HEK293 (cell line): ENCODE data around the gene PIM1.

Experiments used
- CTCF ChIA-PET: fragments of 350-600 bp; formaldehyde crosslinking; extraction: SDS; loops from one replicate; lab custom pipeline; 2021; ENCODE audit warnings: antibody characterized with exemption; lab: Yijun Ruan, JAX
- POLR2A ChIA-PET: fragments of 300-600 bp; formaldehyde crosslinking; extraction: SDS; loops from one replicate; lab custom pipeline; 2020; ENCODE audit warnings: antibody characterized with exemption, inconsistent platforms; lab: Yijun Ruan, JAX
- H3K27ac ChIP-seq: fragments of 200-500 bp; sonication (Bioruptor generic); 2 replicates; pipeline ENCODE4 v1.5.1; 2014; ENCODE audit warnings: low read depth, low read length, control low read depth, inconsistent platforms; ENCODE audit errors: extremely low read depth
- H3K36me3 ChIP-seq, 2 experiments: fragments of 200-500 bp in 1 of 2; sonication (Bioruptor generic) in 1 of 2; 1 replicate in 1 of 2; 2 replicates in 1 of 2; pipeline ENCODE4 v1.5.1; 2014 to 2017; ENCODE audit warnings: inconsistent platforms in 2 of 2, low read length in 2 of 2; ENCODE audit not compliant: control insufficient read depth in 2 of 2, insufficient read depth in 1 of 2
- H3K4me1 ChIP-seq: fragments of 200-500 bp; sonication (Bioruptor generic); 2 replicates; pipeline ENCODE4 v1.5.1; 2014; ENCODE audit warnings: mild to moderate bottlenecking, low read length, inconsistent platforms; ENCODE audit not compliant: control insufficient read depth, insufficient read depth
- H3K4me3 ChIP-seq: 2 replicates; pipeline ENCODE4 v1.5.1; 2011; ENCODE audit warnings: low read depth, mild to moderate bottlenecking, control low read depth, low read length, moderate library complexity
- H3K9me3 ChIP-seq: fragments of 200-500 bp; sonication (Bioruptor generic); 2 replicates; pipeline ENCODE4 v1.5.1; 2014; ENCODE audit warnings: low read depth, low read length, inconsistent platforms; ENCODE audit not compliant: control insufficient read depth, insufficient read depth
- BCL11B ChIP-seq: fragments of 450-650 bp; formaldehyde crosslinking; IDR thresholded peaks from 2 replicates; pipeline ENCODE4 v1.5.1; 2016; ENCODE audit warnings: low read depth, missing biosample characterization, missing genetic modification characterization
- PRDM2 ChIP-seq: fragments of 450-650 bp; formaldehyde crosslinking; IDR thresholded peaks from 2 replicates; pipeline ENCODE4 v1.5.1; 2016; ENCODE audit warnings: missing biosample characterization, missing genetic modification characterization, borderline replicate concordance
- SCRT2 ChIP-seq: fragments of 450-650 bp; formaldehyde crosslinking; IDR thresholded peaks from 2 replicates; pipeline ENCODE4 v1.5.1; 2016; ENCODE audit warnings: missing biosample characterization, missing genetic modification characterization
- SP2 ChIP-seq: fragments of 450-650 bp; formaldehyde crosslinking; IDR thresholded peaks from 2 replicates; pipeline ENCODE4 v1.5.1; 2016; ENCODE audit warnings: missing biosample characterization, missing genetic modification characterization
- TRIM28 ChIP-seq: IDR thresholded peaks from 2 replicates; pipeline ENCODE4 v1.6.1; 2011; ENCODE audit warnings: low read length, control low read depth, borderline replicate concordance
- ZBTB11 ChIP-seq: fragments of 450-650 bp; formaldehyde crosslinking; conservative IDR thresholded peaks from 2 replicates; pipeline ENCODE4 v1.5.1; 2016; ENCODE audit warnings: low read depth, missing biosample characterization, missing genetic modification characterization
- ZNF140 ChIP-seq: fragments of 450-650 bp; formaldehyde crosslinking; IDR thresholded peaks from 2 replicates; pipeline ENCODE4 v1.5.1; 2016; ENCODE audit warnings: missing biosample characterization, missing genetic modification characterization
- ZNF148 ChIP-seq: fragments of 450-650 bp; formaldehyde crosslinking; IDR thresholded peaks from 2 replicates; pipeline ENCODE4 v1.5.0; 2017; ENCODE audit warnings: missing biosample characterization, missing genetic modification characterization, borderline replicate concordance
- ZNF174 ChIP-seq: fragments of 450-650 bp; formaldehyde crosslinking; IDR thresholded peaks from 2 replicates; pipeline ENCODE4 v1.5.0; 2017; ENCODE audit warnings: missing biosample characterization, mild to moderate bottlenecking, missing genetic modification characterization
- ZNF175 ChIP-seq: fragments of 450-650 bp; formaldehyde crosslinking; IDR thresholded peaks from 2 replicates; pipeline ENCODE4 v1.5.1; 2016; ENCODE audit warnings: missing biosample characterization, missing genetic modification characterization
- ZNF211 ChIP-seq: fragments of 450-650 bp; formaldehyde crosslinking; IDR thresholded peaks from 2 replicates; pipeline ENCODE4 v1.5.1; 2016; ENCODE audit warnings: low read depth, missing biosample characterization, missing genetic modification characterization
- ZNF266 ChIP-seq: fragments of 450-650 bp; formaldehyde crosslinking; IDR thresholded peaks from 2 replicates; pipeline ENCODE4 v1.5.1; 2016; ENCODE audit warnings: missing biosample characterization, missing genetic modification characterization, low read depth
- ZNF311 ChIP-seq: fragments of 450-650 bp; formaldehyde crosslinking; IDR thresholded peaks from 2 replicates; pipeline ENCODE4 v1.5.1; 2017; ENCODE audit warnings: missing biosample characterization, missing genetic modification characterization, borderline replicate concordance
- ZNF391 ChIP-seq: fragments of 450-650 bp; formaldehyde crosslinking; IDR thresholded peaks from 2 replicates; pipeline ENCODE4 v1.5.1; 2016; ENCODE audit warnings: low read depth, missing biosample characterization, missing genetic modification characterization, borderline replicate concordance
- ZNF394 ChIP-seq: fragments of 450-650 bp; formaldehyde crosslinking; IDR thresholded peaks from 2 replicates; pipeline ENCODE4 v1.5.1; 2016; ENCODE audit warnings: missing biosample characterization, missing genetic modification characterization, mild to moderate bottlenecking, moderate library complexity, borderline replicate concordance
- ZNF501 ChIP-seq: fragments of 450-650 bp; formaldehyde crosslinking; IDR thresholded peaks from 2 replicates; pipeline ENCODE4 v1.5.1; 2016; ENCODE audit warnings: missing biosample characterization, missing genetic modification characterization
- ZNF518A ChIP-seq: fragments of 450-650 bp; formaldehyde crosslinking; conservative IDR thresholded peaks from 2 replicates; pipeline ENCODE4 v1.5.1; 2016; ENCODE audit warnings: low read depth, missing biosample characterization, missing genetic modification characterization
- ZNF585B ChIP-seq: fragments of 450-650 bp; formaldehyde crosslinking; IDR thresholded peaks from 2 replicates; pipeline ENCODE4 v1.5.1; 2016; ENCODE audit warnings: missing biosample characterization, missing genetic modification characterization
- ZNF768 ChIP-seq: fragments of 450-650 bp; formaldehyde crosslinking; IDR thresholded peaks from 2 replicates; pipeline ENCODE4 v1.5.1; 2018; ENCODE audit warnings: missing biosample characterization, mild to moderate bottlenecking, missing genetic modification characterization
- ZNF776 ChIP-seq: fragments of 450-650 bp; formaldehyde crosslinking; IDR thresholded peaks from 2 replicates; pipeline ENCODE4 v1.5.0; 2017; ENCODE audit warnings: missing biosample characterization, missing genetic modification characterization, borderline replicate concordance

PIM1 gene

GRCh38 chr6:37149745-37150144, 20.2 kb upstream of the PIM1 start (continued):
- no peak for TF ChIP-seq SCRT2 (tag by site-specific recombination)
- TF ChIP-seq ZNF174 (tag by site-specific recombination): no peak
- TF ChIP-seq SP2: no peak
- no peak for TF ChIP-seq ZNF211 (tag by site-specific recombination)
- no peak for TF ChIP-seq ZNF768

GRCh38 chr6:37150314-37150713, 19.6 kb upstream of the PIM1 start:
- ChIA-PET CTCF (interaction anchor here (0.9 kb wide), 1 partner anchor 11 kb away, joined by 3 read pairs; no protein-coding TSS in a partner anchor), POLR2A (no interaction called here)
- no peaks in the 10 kb centered on the region for H3K36me3 ChIP-seq
- no peak overlapping the region for H3K4me3 ChIP-seq
- no peak overlapping the region for H3K27ac ChIP-seq
- peaks cover 3% of the 10 kb centered on the region for H3K4me1 ChIP-seq
- no peaks in the 10 kb centered on the region for H3K9me3 ChIP-seq
- TF ChIP-seq ZNF148 (no peak), TRIM28 (no peak), ZNF391 (tag by site-specific recombination) (no peak), ZNF311 (no peak), ZNF174 (tag by site-specific recombination) (no peak), BCL11B (tag by site-specific recombination) (no peak), ZNF140 (tag by site-specific recombination) (no peak), ZNF501 (tag by site-specific recombination) (no peak), ZNF585B (tag by site-specific recombination) (no peak), ZNF394 (no peak), ZNF776 (tag by site-specific recombination) (no peak), ZNF175 (tag by site-specific recombination) (no peak), ZNF518A (tag by site-specific recombination) (no peak), PRDM2 (no peak), ZNF266 (tag by site-specific recombination) (no peak), ZBTB11 (tag by site-specific recombination) (no peak)
